ENCODE data around the gene DHRS2. TPM values are rescaled to one million over a fixed set of nuclear protein-coding genes. Genes with fewer than 3 reads are reported as not detected.

DHRS2 gene
- total RNA-seq, 1 donor from 2014 or later: not detected

DNA sequence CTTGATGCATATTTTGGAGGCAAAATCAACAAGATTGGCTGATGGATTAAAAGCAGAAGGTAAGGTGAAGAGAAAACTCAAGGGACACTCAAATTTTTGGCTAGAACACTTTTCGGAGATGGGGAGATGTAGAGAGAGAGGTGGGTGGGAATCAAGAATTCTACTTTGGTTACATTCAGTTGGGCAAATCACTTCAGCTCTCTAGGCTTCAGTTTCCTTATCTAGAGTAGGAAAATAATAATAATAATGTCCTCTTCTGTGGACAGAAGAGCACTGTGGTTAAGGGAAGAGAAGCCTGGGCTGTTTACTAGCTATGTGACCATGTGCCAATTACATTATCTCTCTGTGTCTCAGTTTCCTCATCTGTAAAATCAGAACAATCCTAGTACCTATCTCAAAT is 23.4 kb upstream of the DHRS2 start:
- DNase-seq: no peak

DNA sequence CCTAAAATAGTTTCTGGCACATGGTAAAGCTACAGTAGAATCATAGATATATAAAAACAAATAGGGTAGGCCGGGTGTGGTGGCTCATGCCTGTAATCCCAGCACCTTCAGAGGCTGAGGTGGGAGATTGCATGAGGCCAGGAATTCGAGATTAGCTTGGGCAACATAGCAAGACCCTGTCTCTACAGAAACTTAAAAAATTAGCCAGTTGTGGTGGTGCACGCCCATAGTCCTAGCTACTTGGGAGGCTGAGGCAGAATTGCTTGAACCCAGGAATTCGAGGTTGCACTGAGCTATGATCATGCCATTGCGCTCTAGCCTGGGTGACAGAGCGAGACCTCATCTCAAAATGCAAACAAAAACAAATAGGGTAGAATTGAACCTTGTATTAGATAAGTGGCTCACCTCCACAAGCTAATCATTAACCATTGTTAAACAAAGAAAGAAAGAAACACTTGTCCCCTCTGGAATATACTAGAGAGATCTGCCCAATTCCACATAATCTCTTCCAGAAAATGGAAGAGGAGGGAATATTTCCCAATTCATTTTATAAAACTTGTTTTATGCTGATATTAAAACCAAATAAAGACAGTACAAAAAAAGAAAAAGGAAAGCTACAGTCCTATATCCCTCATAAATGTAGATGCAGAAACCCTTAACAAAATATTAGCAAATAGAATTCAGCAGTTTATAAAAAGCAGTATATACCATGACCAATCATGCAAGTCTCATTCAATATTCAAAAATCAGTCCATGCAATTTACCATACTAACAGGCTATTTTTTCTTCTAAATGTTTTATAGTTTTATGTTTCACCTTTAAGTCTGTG is 22.7 kb upstream of the DHRS2 start:
- DNase-seq: no peak

DNA sequence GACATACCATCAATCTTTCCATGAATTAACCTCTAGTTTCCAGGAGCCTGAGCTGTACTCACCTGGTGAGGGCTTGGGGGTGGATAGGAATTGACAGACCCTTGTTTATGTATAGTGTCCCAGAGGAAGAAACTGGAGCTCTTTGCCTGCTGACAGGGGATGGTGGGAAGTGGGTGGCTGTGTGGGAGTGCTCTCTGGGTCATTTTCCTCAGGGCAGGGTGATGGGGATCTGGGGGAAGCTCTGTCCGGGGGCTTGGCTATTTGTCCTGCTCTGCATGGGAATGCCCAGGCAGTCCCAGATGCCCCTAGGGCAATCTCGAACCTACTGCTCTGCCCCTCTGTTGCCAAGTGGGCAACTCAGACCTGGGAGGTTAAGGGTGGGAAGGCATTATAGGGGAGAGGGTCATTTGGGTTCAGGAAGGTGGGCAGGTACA is 21.8 kb upstream of the DHRS2 start:
- DNase-seq: no peak

DNA sequence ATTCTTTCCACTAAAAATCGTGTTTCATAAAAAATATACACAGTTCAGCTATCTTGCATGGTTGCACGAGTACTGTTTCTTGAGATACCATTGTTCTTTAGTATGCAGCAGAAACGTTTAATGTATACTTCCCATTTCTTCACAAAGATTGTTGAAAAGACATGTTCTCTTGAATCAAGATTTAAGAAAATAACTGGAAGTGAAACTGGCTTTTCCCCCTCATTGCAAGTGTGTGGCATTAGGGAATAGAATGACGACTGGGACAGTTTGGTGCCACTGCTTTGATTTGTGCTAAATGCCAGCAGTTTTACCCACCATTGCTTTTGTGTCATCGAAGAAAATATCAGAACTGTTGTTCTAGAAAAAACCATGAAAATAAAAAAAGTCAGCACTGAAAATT is 20.3 kb upstream of the DHRS2 start:
- no peak for DNase-seq

DNA sequence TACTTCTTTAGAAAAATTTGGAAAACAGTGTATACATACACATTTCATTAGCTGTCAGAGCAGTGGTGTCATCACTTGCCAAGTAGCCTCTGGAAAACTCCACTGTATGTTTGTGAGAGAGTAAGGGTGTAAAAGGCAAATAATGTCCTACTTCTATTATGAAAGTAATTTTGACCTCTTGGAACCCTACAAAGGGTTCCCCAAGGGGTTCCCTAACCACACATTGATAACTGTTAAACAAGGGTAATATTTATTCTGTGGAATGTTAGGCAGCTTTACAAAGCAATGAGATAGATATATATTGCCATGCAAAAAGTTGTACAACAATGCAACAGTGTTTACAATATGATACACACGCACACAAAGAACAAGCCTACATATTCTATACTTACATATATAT is 18.6 kb upstream of the DHRS2 start:
- no peak for DNase-seq

DNA sequence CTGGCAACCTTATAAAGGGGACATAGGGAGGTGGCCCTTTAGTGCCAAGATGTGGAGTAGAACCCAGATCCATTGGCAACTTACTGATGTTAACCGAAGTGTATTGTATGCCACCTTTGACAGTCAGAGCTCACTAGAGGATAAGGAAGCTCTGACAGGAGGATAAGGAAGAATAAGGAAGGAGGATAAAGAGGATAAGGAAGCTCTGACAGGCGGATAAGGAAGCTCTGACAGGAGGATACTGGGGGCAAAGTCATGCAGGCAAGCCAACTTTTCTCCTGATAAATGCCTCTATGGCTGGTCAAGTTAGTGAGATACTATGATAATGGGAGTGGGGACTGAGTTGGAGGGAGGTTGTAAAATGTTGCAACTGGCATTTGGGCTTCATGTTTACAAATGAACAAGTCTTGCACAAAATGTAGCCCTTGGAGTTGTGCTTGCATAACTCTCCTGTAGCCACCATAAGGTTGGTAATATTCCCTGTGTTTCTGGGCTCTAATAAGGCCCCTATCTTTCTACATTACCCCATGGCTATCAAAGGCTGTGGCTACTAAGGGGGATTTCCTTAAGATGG is 17.7 kb upstream of the DHRS2 start:
- no peak for DNase-seq

DNA sequence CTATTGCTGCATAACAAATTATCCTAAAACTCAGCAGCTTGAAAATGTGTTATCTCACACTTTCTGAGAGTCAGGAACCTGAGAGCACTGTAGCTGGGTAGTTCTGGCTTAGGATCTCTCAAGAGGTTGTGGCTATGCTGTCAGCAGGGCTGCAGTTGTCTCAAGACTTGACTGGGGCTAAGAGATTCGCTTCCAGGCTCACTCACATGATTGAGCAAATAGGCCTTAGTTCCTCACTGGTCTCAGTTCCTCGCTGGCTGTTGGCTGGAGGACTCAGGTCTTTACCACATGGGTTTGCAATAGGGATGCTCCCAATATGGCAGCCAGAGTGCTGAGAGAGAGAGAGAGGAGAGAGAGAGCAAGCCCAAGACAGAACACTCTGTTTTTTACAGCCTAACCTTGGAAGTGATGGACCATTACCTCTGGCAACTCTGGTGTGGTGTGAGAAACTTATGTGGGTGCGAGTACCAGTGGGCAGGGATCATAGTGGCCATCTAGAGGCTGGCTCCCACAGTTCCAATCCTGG is 15.9 kb upstream of the DHRS2 start:
- DNase-seq: no peak

DNA sequence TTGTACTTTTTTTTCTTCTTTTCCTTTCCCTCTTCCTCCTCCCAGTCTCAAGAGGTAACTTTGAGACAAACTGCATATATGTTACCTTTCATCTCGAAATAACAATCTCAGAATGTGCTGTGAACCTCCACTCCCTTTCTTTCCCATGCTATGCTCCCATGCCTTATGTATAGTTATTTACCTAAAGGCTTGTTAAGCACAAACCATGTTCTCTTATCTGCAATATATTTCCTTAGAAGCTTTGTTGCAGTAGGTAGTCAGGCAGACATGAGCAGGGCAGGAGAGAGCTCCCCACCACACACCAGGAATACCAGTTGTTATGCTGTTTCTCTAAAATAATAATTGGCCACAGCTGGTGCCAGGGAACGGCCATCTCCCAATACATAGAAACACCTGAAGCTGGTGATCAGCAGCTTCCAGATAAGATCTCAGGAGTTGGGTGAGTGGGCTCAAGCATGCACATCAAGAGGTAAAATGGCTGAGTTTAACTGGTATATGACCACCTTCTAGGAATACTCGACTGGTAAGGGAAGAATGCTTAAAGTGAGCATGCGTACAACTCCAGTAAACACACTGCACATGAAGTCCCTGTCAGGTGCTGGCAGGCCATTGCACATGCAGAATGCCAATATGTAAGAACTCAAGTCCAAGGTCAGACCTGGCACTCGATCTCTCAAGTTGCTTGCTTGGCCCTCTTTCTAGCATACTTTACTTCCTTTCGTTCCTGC is 14.8 kb upstream of the DHRS2 start:
- no peak for DNase-seq

DNA sequence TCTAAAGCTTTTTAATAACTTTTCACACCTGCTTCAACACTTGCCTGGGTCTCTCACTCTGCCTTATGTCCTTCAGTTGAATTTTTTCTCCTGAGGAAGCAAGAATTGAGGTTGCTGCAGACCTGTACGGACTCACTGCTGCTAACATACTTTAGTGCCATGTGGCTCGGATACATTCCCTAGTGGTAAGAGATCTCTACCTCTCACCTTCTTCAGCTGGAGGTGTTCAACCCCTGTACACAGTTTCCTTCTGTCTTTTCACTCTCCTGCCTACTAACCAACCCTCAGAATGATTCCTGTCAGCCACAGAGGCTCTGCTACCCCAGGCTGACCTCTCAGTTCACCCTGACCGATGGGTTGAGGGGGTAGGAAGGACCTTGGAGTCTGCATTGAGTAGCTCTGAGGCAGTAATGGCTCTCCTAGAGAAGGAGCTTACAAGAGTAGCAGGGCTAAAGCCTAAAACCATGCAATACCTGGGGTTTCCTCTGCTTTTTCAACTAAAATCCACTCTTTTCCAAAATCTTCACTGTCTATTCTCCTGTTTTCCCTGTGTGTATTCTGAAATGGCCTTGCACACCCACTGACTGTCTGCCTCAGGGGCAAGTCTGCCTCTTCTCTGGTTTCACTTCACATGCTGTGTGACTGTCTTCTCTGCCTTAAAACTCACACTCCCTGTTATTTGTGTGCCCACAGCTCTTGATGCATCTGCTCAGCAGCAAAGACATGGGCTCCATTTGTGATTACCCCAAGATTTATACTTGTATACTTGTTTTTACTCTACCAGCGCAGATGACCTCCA is 14.0 kb upstream of the DHRS2 start:
- DNase-seq: no peak

DNA sequence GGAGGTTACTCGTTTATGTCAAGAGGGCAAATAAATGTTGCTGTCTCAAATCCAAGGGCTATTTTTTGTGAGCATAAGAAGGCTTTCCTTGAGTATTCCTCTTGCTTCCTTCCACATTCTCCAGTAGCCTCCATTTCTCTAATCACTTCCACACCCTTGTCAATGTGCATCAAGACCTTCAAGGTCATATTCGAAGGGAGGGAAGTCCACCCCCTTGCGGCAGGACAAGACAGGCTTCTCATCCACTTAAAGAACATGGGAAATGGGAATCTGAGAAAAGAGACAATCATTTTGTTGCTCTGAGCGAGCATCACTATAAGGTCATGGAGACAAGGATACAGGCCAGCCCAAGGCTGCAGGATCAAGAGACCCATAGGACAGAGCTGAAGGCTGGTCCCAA is 13.2 kb upstream of the DHRS2 start:
- no peak for DNase-seq

DNA sequence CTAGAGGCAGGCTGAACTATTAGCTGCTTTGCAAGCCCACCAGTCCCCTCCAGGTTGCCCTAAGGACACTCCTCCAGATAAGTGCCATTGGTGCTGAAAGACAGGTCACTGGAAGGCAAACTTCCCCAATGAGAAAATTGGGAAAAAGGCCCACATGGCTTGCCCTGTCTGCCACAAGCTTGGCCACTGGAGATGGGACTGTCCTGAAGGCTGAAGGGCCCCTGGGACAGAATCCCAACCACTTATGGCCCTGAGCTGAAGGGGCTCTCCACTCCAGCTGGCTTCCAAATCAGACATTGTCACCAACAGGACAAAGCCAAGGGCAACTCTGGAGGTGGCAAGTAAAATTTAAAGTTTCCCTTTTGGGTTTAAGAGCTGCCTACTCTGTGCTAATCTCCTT is 12.2 kb upstream of the DHRS2 start:
- DNase-seq: no peak

DNA sequence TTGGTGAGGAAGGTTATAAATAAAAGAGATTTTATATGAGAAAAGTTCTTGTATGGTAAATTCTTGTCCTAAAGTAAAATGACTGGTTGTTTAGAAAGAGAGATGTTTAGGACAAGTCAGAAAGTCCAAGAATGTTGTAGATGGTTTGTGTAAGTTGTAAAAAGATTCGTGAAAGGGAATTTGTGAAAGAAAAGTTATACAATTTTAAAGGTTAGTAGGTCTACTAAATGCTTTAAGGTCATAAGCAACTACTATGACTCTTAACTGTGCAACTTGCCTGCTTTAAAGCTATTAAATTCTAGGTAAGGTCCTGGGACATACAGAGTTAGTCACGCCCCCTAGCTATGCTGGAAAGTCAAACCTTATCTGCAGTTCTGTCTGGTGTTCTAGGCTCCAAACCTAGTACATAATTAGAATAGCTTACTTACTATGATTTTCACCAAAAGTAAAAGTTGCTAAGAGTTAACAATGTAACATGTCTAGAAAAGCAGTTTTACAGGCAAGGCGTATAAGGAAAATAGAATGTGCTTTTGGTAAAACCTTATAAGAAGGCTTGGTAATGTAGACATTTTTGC is 11.2 kb upstream of the DHRS2 start:
- no peak for DNase-seq

DNA sequence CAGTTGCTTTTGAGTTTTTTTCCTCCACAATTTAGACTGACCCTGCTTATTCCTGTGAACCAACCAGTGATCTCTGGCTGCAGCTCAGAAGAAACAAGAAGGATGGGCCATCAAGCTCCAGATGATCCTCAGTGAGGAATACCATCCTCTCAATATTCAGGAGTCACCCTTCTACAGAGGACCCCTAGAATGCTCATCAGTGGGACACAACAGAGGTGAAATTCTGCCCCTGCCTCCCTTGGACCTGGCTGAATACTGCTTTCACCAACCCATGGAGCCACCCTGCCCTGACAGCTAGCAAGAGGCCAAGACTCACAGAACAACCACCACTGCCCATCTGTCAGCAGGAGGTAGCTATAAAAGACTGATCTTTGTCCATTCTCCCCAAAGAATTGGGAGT is 9.2 kb upstream of the DHRS2 start:
- no peak for DNase-seq

DNA sequence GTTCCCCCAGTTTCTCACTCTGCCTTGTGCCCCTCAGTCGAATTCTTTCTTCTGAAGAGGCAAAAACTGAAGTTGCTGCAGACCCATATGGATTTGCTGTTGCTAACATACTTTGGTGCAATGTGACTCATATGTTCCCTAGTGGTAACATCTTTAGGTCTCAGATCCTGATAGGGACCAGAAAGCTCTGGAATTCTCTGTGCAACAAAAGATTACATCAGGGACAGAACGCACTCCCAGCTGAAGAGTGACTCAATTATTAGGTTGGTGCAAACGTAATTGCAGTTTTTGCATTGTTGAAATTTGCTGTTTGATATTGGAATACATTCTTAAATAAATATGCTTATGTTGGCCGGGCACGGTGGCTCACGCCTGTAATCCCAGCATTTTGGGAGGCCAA is 8.2 kb upstream of the DHRS2 start:
- DNase-seq: no peak

DNA sequence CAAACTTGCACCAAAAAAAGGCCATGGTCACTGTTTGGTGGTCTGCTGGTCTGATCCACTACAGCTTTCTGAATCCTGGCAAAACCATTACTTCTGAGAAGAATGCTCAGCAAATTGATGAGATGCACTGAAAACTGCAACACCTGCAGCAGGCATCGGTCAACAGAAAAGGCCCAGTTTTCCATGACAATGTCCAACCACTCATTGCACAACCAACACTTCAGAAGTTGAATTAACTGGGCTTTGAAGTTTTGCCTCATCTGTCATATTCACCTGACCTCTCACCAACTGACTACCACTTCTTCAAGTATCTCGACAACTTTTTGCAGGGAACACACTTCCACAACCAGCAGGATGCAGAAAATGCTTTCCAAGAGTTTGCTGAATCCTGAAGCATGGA is 7.0 kb upstream of the DHRS2 start:
- no peak for DNase-seq

DNA sequence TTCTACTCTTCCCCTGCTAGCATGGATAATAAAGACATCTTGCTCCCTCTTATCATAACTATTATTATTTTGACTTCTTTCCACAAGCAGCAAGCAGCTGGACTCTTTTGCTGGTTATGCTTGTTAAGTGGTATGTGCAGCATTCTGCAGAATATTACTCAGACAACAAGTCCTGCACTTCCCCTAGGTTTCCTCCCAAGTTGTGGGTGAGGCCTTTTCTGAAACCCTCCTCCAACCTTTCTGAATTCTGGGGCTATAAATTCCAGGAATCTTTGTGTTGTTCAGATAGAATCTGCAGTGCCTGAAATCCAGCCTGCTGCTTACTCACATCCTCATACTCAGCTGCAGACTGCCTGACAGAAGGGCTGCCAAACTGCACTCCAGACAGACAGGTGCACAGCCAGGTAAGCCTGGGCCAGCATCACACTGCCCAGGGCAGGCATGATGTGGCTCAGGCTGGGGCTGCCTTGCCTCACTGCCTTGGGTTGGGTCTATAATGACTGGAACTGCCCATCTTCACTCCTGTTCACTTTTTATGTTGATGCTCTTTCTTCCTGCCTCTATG is 6.2 kb upstream of the DHRS2 start:
- DNase-seq: no peak

DNA sequence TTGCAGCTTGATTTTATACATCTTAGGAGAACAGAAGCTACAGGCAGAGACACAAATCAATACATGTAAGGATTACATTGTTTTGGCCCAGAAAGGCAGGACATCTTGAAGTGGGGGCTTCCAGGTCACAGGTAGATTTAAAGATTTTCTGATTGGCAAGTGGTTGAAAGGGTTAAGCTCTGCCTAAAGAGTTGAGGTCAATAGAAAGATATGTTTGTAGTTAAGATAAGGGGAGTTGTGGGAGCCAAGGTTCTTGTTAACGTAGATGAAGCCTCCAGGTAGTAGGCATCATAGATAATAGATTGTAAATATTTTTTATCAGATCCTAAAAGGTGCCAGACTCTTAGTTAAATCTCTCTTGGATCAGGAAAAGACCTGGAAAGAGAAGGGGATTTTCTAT is 5.5 kb upstream of the DHRS2 start:
- no peak for DNase-seq

DNA sequence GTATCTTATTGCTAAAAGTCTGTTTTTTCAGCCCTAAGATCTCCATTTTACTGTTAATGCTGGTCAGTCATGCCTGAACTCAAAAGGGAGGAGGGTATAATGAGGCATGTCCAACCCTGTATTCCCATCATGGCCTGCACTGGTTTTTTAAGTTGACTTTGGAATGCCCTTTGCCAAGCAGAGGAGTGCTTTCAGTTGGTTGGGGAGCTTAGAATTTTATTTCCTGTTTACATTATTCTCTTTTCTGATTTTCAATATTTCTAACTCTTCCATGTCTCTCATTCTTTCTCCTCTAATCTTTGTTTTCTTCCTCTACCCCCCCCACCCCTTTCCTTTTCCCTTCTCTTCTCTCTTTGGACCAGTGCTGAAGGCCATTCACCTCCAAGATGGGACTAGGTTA is 4.9 kb upstream of the DHRS2 start:
- no peak for DNase-seq

DNA sequence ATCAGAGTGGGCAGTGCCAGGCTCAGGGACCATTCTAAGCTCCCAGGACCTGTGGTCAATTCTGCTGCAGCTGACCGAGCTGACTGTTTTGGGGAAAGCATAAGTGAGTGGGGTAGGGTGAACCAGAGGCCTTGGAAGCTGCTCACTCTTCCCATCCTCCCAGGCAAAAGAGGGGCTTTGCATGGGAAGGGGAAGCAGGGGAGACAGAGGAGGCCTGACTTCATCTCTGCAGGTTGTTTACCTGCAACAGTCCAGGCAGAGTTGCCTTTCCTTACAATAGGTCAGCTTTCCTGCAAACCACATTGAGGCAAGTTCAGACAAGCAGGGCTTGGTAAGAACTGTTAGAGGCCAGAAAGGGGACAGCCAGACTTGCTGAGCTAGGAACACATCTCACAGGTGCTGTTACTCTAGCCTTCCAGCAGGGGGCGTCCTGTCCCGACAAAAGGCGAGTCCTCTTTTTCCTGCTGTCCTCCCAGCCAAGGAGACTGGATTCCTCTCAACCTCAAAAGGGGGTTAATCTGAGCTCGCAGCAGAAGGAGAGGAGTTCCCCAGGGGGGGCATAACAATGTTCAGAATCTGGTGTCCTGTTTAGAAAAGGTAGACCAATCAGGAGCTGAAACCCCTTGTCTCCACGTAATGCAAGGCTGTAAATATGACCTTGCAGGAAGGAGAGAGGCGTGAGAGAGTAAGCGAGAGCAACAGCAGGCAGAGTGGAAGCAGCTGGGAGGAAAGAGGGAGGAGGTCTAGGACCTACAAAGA is 4.3 kb upstream of the DHRS2 start:
- DNase-seq: peak; percentile 96

DNA sequence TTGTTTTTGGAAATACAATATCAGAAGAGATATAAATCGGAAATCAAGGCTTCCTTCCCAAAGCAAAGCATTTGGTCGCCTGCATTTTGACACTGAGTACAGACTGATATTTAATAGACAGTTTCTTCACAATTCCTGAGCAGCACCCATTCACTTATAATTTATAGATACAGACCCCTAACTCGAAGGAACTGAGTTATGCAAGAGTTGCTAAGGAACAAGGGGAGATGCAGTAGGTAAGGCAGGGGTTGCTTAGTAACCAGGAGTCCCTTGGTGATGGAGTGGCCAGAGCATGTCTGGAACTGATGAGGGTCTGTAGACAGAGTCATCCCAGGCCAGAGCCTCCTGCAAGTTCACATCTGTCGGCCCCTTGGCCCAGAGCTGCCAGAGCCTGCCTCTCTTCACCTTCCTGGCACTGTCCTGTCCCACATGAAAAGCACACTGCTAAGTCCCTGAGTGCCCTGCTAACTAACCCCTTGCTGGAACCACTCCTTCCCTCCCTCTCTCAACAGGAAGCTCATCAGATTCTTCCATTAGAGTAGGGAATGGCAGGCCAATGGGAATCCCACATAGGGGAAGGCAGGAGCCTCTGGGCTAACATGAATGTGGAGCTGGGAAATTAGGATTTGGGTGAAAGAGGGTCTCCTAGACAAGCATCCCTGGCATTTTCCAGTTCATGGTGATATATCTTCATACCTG is 3.6 kb upstream of the DHRS2 start:
- peak; percentile 32 for DNase-seq
